ENCODE data around the gene ARL13B. TPM values are rescaled to one million over a fixed set of nuclear protein-coding genes. Genes with fewer than 3 reads are reported as not detected.
"Not testable (repeated sequence)": the region's sequence is repeated elsewhere in the genome, so short reads cannot be mapped to it uniquely, and the experiment has no call there.

ARL13B gene
- total and polyA plus RNA-seq, 10 of the 15 experiments (the other 5 are each of a cell fraction or from before 2014, with no cell fraction given) = 3.0 to 10.4 (median 7.9) TPM

DNA sequence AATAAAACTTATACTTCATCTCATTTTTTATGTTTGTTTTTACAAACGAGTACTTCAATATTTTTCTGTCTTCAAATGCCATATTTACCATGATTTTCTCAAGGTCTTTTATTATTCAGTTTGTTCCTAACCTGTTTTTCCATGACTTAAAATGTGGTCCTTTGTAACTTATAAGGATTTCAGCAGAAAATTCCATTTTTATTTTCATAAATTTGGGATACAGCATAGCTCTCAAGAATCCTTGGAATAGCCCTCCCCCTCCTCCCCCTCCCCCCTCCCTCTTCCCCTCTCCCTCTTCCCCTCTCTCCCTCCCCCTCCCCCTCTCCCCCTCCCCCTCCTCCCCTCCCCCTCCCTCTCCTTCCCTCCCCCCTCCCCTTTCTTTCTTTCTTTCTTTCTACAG lies 63.3 kb downstream of the ARL13B start:
- ChIA-PET SMC1A (ENCODE audit: uncharacterized antibody, unreplicated experiment) (no interaction called here), POLR2A (no interaction called here), CTCF (no interaction called here), RAD21 (ENCODE audit: unreplicated experiment) (no interaction called here)
- Histone ChIP-seq H3K79me2 (ENCODE audit: control insufficient read depth, insufficient read depth, low read length) (no peaks in the 10 kb centered on the region), H3K4me1 (ENCODE audit: control insufficient read depth, insufficient read depth, low read length) (no peaks in the 10 kb centered on the region), H3K27me3 (replicated peaks in 1 of 2; ENCODE audit: control insufficient read depth in 2 of 2, insufficient read depth in 2 of 2, low read length in 1 of 2) (no peaks in the 10 kb centered on the region), H3K4me3 (no peak overlapping the region), H3K9me3 (replicated peaks; ENCODE audit: control insufficient read depth, insufficient read depth, low read length) (no peaks in the 10 kb centered on the region), H2AFZ (ENCODE audit: control insufficient read depth, low read depth, low read length) (no peak overlapping the region), H3K27ac (ENCODE audit: control insufficient read depth, insufficient read depth) (no peak overlapping the region), H4K20me1 (ENCODE audit: control insufficient read depth, insufficient read depth) (no peaks in the 10 kb centered on the region), H3K4me2 (ENCODE audit: control insufficient read depth, insufficient read depth) (no peak overlapping the region), H3K36me3 (ENCODE audit: control insufficient read depth in 2 of 2, insufficient read depth in 2 of 2, low read length in 1 of 2) (peaks cover 0 to 2% of the 10 kb centered on the region in 2 experiments; a peak in 2 of 4 replicates), H3K9ac (ENCODE audit: control insufficient read depth, insufficient read depth, low read length) (no peak overlapping the region)
- no TSS peak for BruUV-seq (replicated peaks)
- in situ Hi-C loops (cut with MboI) = no loop called here
- no peak for TF ChIP-seq DPF2 (IDR thresholded peaks at IDR 0.05)
- WGBS (ENCODE audit: insufficient coverage, insufficient replicate concordance, low lambda C conversion rate, missing lambda C conversion rate) = 100% methylated on average over 1 of the region's 1 CpG
- DNase-seq (ENCODE audit: low read depth, low spot score) = no peak
- intact Hi-C loops (cut with micrococcal nuclease; ENCODE audit: unreplicated experiment) = no loop called here
- no peak for ATAC-seq
- no peak for FAIRE-seq

DNA sequence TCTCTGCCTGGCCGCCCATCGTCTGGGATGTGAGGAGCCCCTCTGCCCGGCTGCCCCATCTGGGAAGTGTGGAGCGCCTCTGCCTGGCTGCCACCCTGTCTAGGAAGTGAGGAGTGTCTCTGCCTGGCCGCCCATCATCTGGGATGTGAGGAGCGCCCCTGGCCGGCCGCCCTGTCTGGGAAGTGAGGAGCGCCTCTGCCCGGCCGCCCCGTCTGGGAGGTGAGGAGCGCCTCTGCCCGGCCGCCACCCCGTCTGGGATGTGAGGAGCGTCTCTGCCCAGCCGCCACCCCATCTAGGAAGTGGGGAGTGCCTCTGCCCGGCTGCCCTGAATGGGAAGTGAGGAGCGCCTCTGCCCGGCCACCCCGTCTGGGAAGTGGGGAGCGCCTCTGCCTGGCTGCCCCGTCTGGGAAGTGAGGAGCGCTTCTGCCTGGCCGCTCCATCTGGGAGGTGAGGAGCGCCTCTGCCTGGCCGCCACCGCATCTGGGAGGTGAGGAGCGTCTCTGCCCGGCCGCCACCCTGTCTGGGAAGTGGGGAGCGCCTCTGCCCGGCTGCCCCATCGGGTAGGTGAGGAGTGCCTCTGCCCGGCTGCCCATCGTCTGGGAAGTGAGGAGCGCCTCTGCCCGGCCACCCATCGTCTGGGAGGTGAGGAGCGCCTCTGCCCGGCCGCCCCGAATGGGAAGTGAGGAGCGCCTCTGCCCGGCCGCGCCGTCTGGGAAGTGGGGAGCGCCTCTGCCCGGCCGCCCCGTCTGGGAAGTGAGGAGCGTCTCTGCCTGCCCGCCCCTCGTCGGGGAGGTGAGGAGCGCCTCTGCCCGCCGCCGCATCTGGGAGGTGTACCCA lies 64.4 kb downstream of the ARL13B start:
- FAIRE-seq; H3K27ac ChIP-seq (ENCODE audit: control insufficient read depth, insufficient read depth); H3K4me3 ChIP-seq; SMC1A ChIA-PET (ENCODE audit: uncharacterized antibody, unreplicated experiment); H3K4me1 ChIP-seq (ENCODE audit: control insufficient read depth, insufficient read depth, low read length); ATAC-seq; H4K20me1 ChIP-seq (ENCODE audit: control insufficient read depth, insufficient read depth); H3K27me3 ChIP-seq (replicated peaks in 1 of 2; ENCODE audit: control insufficient read depth in 2 of 2, insufficient read depth in 2 of 2, low read length in 1 of 2); POLR2A ChIA-PET; H3K9me3 ChIP-seq (replicated peaks; ENCODE audit: control insufficient read depth, insufficient read depth, low read length); BruUV-seq (replicated peaks); RAD21 ChIA-PET (ENCODE audit: unreplicated experiment); CTCF ChIA-PET; H3K79me2 ChIP-seq (ENCODE audit: control insufficient read depth, insufficient read depth, low read length); H3K4me2 ChIP-seq (ENCODE audit: control insufficient read depth, insufficient read depth); H2AFZ ChIP-seq (ENCODE audit: control insufficient read depth, low read depth, low read length); in situ Hi-C loops (cut with MboI); H3K9ac ChIP-seq (ENCODE audit: control insufficient read depth, insufficient read depth, low read length); DNase-seq (ENCODE audit: low read depth, low spot score); intact Hi-C loops (cut with micrococcal nuclease; ENCODE audit: unreplicated experiment); H3K36me3 ChIP-seq (ENCODE audit: control insufficient read depth in 2 of 2, insufficient read depth in 2 of 2, low read length in 1 of 2): not testable (repeated sequence)
- WGBS (ENCODE audit: insufficient coverage, insufficient replicate concordance, low lambda C conversion rate, missing lambda C conversion rate) = 95% methylated on average over 43 of the region's 61 CpGs
